ENCODE measurements around the gene NAT16.

DNA sequence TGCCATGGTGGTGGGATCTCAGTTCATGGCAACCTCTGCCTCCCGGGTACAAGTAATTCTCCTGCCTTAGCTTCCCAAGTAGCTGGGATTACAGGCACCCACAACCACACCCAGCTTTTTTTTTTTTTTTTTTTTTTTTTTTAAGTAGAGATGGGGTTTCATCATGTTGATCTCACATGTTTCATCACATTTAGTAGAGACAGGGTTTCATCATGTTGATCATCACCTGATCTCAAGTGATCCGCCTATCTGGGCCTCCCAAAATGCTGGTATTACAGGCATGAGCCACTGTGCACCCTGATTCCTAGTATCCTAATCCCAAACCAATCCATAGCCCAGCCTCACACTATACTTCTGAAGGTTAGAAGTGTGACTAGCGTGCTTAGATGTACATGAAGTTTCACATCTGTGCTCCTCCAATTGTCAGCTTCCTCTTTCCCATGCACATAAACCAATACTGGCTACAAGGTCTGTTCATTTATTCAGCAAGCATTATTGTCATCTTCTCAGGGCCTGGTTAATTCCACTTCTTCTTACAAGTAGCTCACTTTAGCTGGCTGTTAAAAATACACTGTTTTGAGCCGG lies 6.8 kb upstream of the NAT16 start:
- no peak for TF ChIP-seq CTCF (IDR thresholded peaks at IDR 0.05; ENCODE audit: low read depth, low read length)
- no peak for TF ChIP-seq EZH2phosphoT487 (IDR thresholded peaks at IDR 0.05; ENCODE audit: low read depth)

All from OCI-LY3 (cell line).